A549 (cell line): ENCODE results near the gene LAMC1. TPM values are rescaled to one million over a fixed set of nuclear protein-coding genes. Genes with fewer than 3 reads are reported as not detected.

Experiments used
- ATAC-seq, 2 experiments: fragments of 200-7000 bp in 1 of 2; fragments of >200 bp in 1 of 2; cut with Nextera tagmentation in 1 of 2; cut with Tn5 transposase in 1 of 2; 3 replicates each; pipeline versions ENCODE4 v1.8.0 to v1.9.1; 2018 to 2020; ENCODE audit warnings: mild to moderate bottlenecking in 1 of 2, moderate library complexity in 1 of 2
- CTCF ChIA-PET: fragments of 300-600 bp; sonication (Branson Sonifier 250); formaldehyde crosslinking; extraction: SDS; loops from one replicate; lab custom pipeline; 2021; ENCODE audit warnings: antibody characterized with exemption, inconsistent platforms; lab: Yijun Ruan, JAX
- POLR2A ChIA-PET: fragments of 350-600 bp; formaldehyde crosslinking; extraction: SDS; loops from one replicate; lab custom pipeline; 2021; ENCODE audit warnings: antibody characterized with exemption, inconsistent platforms; lab: Yijun Ruan, JAX
- DNase-seq, 2 experiments: peaks; one replicate each; pipeline versions ENCODE4 v3.0.0 to v3.0.0-alpha.2; 2011 to 2016; ENCODE audit warnings: low read depth in 1 of 2, low spot score in 1 of 2
- FAIRE-seq: peaks from 2 replicates; lab custom pipeline; 2011; peaks lifted over from hg19 to GRCh38; lab: Jason Lieb, UNC
- H3K27ac ChIP-seq, 2 experiments: fragments of >200 bp; sonication (Bioruptor Twin); formaldehyde crosslinking; 3 replicates each; pipeline ENCODE4 v1.5.1; 2016 to 2017
- H3K4me1 ChIP-seq: fragments of >200 bp; sonication (Bioruptor Twin); formaldehyde crosslinking; 3 replicates; pipeline ENCODE4 v1.6.1; 2016
- H3K4me2 ChIP-seq: fragments of >200 bp; sonication (Bioruptor Twin); formaldehyde crosslinking; 3 replicates; pipeline ENCODE4 v1.6.1; 2016
- H3K4me3 ChIP-seq: fragments of >200 bp; sonication (Bioruptor Twin); formaldehyde crosslinking; 3 replicates; pipeline ENCODE4 v1.5.1; 2016
- H3K9me3 ChIP-seq: fragments of >200 bp; sonication (Bioruptor Twin); formaldehyde crosslinking; 3 replicates; pipeline ENCODE4 v1.6.1; 2016
- CBX2 ChIP-seq: fragments of 200-600 bp; sonication (generic); IDR thresholded peaks from 2 replicates; pipeline ENCODE4 v1.6.1; 2016; ENCODE audit warnings: low read depth, mild to moderate bottlenecking, borderline replicate concordance
- CHD4 ChIP-seq: fragments of 200-600 bp; sonication (generic); IDR thresholded peaks from 2 replicates; pipeline ENCODE4 v1.6.1; 2016; ENCODE audit warnings: antibody characterized with exemption, mild to moderate bottlenecking, borderline replicate concordance
- FOSL2 ChIP-seq, 2 experiments: fragments of 450-650 bp in 1 of 2; fragments of >200 bp in 1 of 2; sonication (Bioruptor Twin) in 1 of 2; formaldehyde crosslinking; IDR thresholded peaks; 2 replicates each; pipeline versions ENCODE4 v1.5.0 to v1.6.1; 2016 to 2020; ENCODE audit warnings: mild to moderate bottlenecking in 1 of 2, moderate library complexity in 1 of 2
- GATA3 ChIP-seq: IDR thresholded peaks from 2 replicates; pipeline ENCODE4 v1.6.1; 2012; ENCODE audit warnings: borderline replicate concordance
- HOXA7 ChIP-seq: fragments of 250-450 bp; sonication (Bioruptor Pico); IDR thresholded peaks from 2 replicates; pipeline ENCODE4 v1.5.0; 2020; ENCODE audit warnings: mild to moderate bottlenecking, moderate library complexity
- JUN ChIP-seq, 2 experiments: fragments of >200 bp; sonication (Bioruptor Twin); formaldehyde crosslinking; IDR thresholded peaks; 2 replicates in 1 of 2; 3 replicates in 1 of 2; pipeline ENCODE4 v1.6.1; 2016 to 2017
- JUNB ChIP-seq: fragments of >200 bp; sonication (Bioruptor Twin); formaldehyde crosslinking; IDR thresholded peaks from 2 replicates; pipeline ENCODE4 v1.6.1; 2016
- KDM1A ChIP-seq: fragments of 200-600 bp; sonication (generic); IDR thresholded peaks from 2 replicates; pipeline ENCODE4 v1.6.1; 2016; ENCODE audit warnings: low read depth, mild to moderate bottlenecking
- NPAS2 ChIP-seq: fragments of 250-450 bp; sonication (Bioruptor Pico); IDR thresholded peaks from 2 replicates; pipeline ENCODE4 v1.8.0; 2022; ENCODE audit warnings: mild to moderate bottlenecking, moderate library complexity, borderline replicate concordance
- PBX3 ChIP-seq: IDR thresholded peaks from 2 replicates; pipeline ENCODE4 v1.6.1; 2012
- PHF8 ChIP-seq: fragments of 200-600 bp; sonication (generic); IDR thresholded peaks from 2 replicates; pipeline ENCODE4 v1.6.1; 2016; ENCODE audit warnings: low read depth, mild to moderate bottlenecking, antibody characterized with exemption, moderate library complexity, borderline replicate concordance
- SREBF2 ChIP-seq: fragments of 450-650 bp; IDR thresholded peaks from 2 replicates; pipeline ENCODE4 v1.6.1; 2014; ENCODE audit warnings: mild to moderate bottlenecking, moderate library complexity
- USF2 ChIP-seq: fragments of 450-650 bp; IDR thresholded peaks from 2 replicates; pipeline ENCODE4 v1.6.1; 2014; ENCODE audit warnings: antibody characterized with exemption
- ZFP36 ChIP-seq: fragments of 450-650 bp; IDR thresholded peaks from 2 replicates; pipeline ENCODE4 v1.6.1; 2014; ENCODE audit warnings: borderline replicate concordance; ENCODE audit not compliant: partially characterized antibody
- ZSCAN20 ChIP-seq: fragments of 250-450 bp; sonication (Bioruptor Pico); IDR thresholded peaks from 2 replicates; pipeline ENCODE4 v1.8.0; 2022; ENCODE audit warnings: mild to moderate bottlenecking, moderate library complexity
- WGBS: methylation state at CpG from one replicate; pipeline ENCODE4 v1.1.6; 2017; ENCODE audit errors: missing lambda C conversion rate; 5-methylcytosine and 5-hydroxymethylcytosine counted together
- polyA plus RNA-seq, 4 experiments: library from polyadenylated mRNA; depleted of rRNA in 3 of 4; stranded (reverse); fragments of >200 nt; fragmentation: RNase III in 1 of 4; extraction: RNeasy Plus Mini Kit Qiagen cat#74134 plus additional on column Dnase treatment in 1 of 4; gene quantifications; 2 replicates in 3 of 4; 3 replicates in 1 of 4; pipeline ENCODE4 v1.2.3, GENCODE V29; 2011 to 2017

The LAMC1 gene
- polyA plus RNA-seq, 2 of the 4 experiments (the other 2 are of a cell fraction): 93.7 to 152 TPM

GRCh38 chr1:183043872-183044854, 20.9 kb downstream of the LAMC1 start:
- FAIRE-seq (peak; percentile 51), DNase-seq (peak in 1 of 2 experiments; percentile 55), ATAC-seq (peak; percentile 57 to 77; a peak in 3 of 6 replicates)
- 5% methylated on average over 7 of the region's 7 CpGs for WGBS
- no peaks in the 10 kb centered on the region for H3K9me3 ChIP-seq
- peak overlapping the region; percentile 24; the same call in 2 of the 3 replicates for H3K4me3 ChIP-seq
- no peak for TF ChIP-seq NPAS2
- TF ChIP-seq JUNB: 0 out of 2 replicates have a peak, but pooled peaks have one; percentile 24
- TF ChIP-seq GATA3: peak; percentile 34; the same call in 1 of the 2 replicates
- no peak for TF ChIP-seq CHD4
- no peak for TF ChIP-seq HOXA7 (CRISPR knock-in tag)
- 0 out of 5 replicates have a peak, but pooled peaks of 1 of the 2 experiments have one; percentile 34 for TF ChIP-seq JUN (IDR thresholded peaks at IDR 0.05)
- no peak for TF ChIP-seq FOSL2 (IDR thresholded peaks at IDR 0.05)
- peak; percentile 20; the same call in 1 of the 2 replicates for TF ChIP-seq FOSL2 (CRISPR knock-in tag; IDR thresholded peaks at IDR 0.05)
- peak overlapping the region; percentile 60 to 62 for H3K27ac ChIP-seq
- POLR2A ChIA-PET: no interaction called here
- CTCF ChIA-PET: interaction anchor here (0.6 to 1.3 kb wide), 2 partner anchors 20 to 40 kb away, joined by 3 to 4 read pairs; no protein-coding TSS in a partner anchor
- peaks cover 89% of the 10 kb centered on the region for H3K4me1 ChIP-seq
- H3K4me2 ChIP-seq: peak overlapping the region; percentile 91

GRCh38 chr1:183044893-183045649, 21.9 kb downstream of the LAMC1 start:
- 93% methylated on average over 2 of the region's 2 CpGs for WGBS
- ATAC-seq (no peak), FAIRE-seq (no peak), DNase-seq (no peak)
- Histone ChIP-seq H3K9me3 (no peaks in the 10 kb centered on the region), H3K4me3 (peak overlapping the region; percentile 24; the same call in 1 of the 3 replicates), H3K4me2 (peak overlapping the region; percentile 91), H3K27ac (peak overlapping the region; percentile 60 to 62; a peak in 4 of 6 replicates), H3K4me1 (peaks cover 81% of the 10 kb centered on the region)
- TF ChIP-seq ZSCAN20 (CRISPR knock-in tag) (no peak), JUNB (no peak), PHF8 (no peak), USF2 (no peak), CBX2 (no peak), SREBF2 (no peak)
- ChIA-PET POLR2A (interaction anchor here (0.7 kb wide), 1 partner anchor 21 kb away, joined by 3 read pairs; no protein-coding TSS in a partner anchor), CTCF (interaction anchor here (0.6 to 1.3 kb wide), 2 partner anchors 21 to 190 kb away, joined by 3 to 4 read pairs; no protein-coding TSS in a partner anchor)

DNA sequence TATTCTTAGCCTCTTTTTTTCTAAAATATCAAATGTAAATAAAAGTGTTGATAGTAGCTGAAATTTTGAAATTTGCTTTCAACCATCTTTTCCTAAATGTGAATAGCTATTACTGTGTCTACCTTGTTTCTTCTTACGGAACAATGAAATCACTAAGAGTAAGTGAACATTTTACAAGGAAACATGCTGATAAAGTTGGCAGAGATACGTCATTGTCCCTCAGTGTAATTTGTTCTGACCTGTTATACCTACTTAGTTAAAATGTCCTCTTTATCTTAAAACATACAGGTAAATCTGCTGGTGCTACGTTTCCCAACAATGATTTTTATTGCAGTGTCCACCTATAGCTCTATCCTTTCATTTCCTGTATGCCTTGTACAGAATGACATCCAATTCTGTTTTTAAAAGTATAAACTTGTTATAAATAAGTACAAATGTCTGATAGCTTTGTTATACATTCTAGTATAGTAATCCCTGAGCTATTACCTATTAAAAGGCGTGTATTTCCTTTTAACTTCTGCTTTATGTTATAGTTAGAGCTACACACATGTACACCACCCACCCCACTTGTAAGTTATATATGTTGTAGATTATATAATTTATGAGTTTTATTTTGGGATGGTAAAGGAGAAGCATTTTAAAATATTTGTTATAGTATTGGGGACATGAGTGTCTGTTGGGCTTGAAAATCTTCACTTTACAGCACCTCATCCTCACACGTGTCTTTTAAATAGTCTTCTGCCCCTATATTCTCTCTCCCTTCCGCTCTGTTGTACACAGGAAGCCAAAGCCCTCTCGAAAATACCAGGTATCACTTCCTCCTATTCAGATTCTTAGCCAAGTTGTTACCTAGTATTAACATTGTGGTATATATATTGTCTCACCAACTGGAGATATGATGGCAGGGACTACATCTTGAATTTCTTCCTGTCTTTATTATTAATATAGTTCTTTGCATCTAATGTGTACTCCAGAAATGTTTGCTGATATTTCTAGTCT, 25.2 kb downstream of the LAMC1 start:
- ChIA-PET CTCF (interaction anchor here (0.6 kb wide), 1 partner anchor 10 kb away, joined by 4 read pairs; no protein-coding TSS in a partner anchor), POLR2A (no interaction called here)
- no peak for FAIRE-seq
- Histone ChIP-seq H3K4me3 (no peak overlapping the region), H3K27ac (no peak overlapping the region), H3K4me1 (peaks cover 58% of the 10 kb centered on the region), H3K4me2 (no peak overlapping the region), H3K9me3 (no peaks in the 10 kb centered on the region)
- DNase-seq: no peak
- TF ChIP-seq PBX3: no peak
- TF ChIP-seq KDM1A: no peak
- no peak for TF ChIP-seq ZFP36
- TF ChIP-seq SREBF2: no peak
- 80% methylated on average over 7 of the region's 7 CpGs for WGBS
- no peak for ATAC-seq
